Transverse colon (tissue), 4 donors: Measurements from ENCODE around the gene LARGE1. TPM values are rescaled to one million over a fixed set of nuclear protein-coding genes. Genes with fewer than 3 reads are reported as not detected.

Experiments used
- DNase-seq: peaks from one replicate; pipeline ENCODE4 v3.0.0-alpha.2; 2019
- H3K27ac ChIP-seq, 4 donors: fragments of 200-600 bp; sonication (generic); 2 replicates each; pipeline ENCODE4 v1.5.1; 2016 to 2018; ENCODE audit warnings: inconsistent platforms in 4 of 4
- H3K27me3 ChIP-seq: fragments of 200-600 bp; sonication (generic); 2 replicates; pipeline ENCODE4 v1.5.1; 2017; ENCODE audit warnings: inconsistent platforms
- H3K36me3 ChIP-seq, 4 donors: fragments of 200-600 bp; sonication (generic); 2 replicates each; pipeline ENCODE4 v1.5.1; 2017 to 2019; ENCODE audit warnings: inconsistent platforms in 4 of 4
- H3K4me1 ChIP-seq, 4 donors: fragments of 200-600 bp; sonication (generic); 2 replicates each; pipeline ENCODE4 v1.5.1; 2017 to 2020; ENCODE audit warnings: inconsistent platforms in 4 of 4
- H3K4me3 ChIP-seq, 4 donors: fragments of 200-600 bp; sonication (generic); 1 replicate in 1 of 4; 2 replicates in 3 of 4; pipeline versions ENCODE4 v1.5.1 to v1.6.1; 2017 to 2019; ENCODE audit warnings: inconsistent platforms in 4 of 4
- H3K9me3 ChIP-seq, 2 donors: fragments of 200-600 bp; sonication (generic); 2 replicates each; pipeline ENCODE4 v1.5.1; 2017 to 2019; ENCODE audit warnings: inconsistent platforms in 2 of 2
- EP300 ChIP-seq: sonication (generic); formaldehyde crosslinking; IDR thresholded peaks from one replicate; pipeline ENCODE4 v1.6.1; 2017; ENCODE audit warnings: antibody characterized with exemption, low read depth
- POLR2A ChIP-seq: fragments of 450-650 bp; IDR thresholded peaks from one replicate; pipeline ENCODE4 v1.6.1; 2016; ENCODE audit warnings: antibody characterized with exemption, mild to moderate bottlenecking, moderate library complexity
- POLR2AphosphoS5 ChIP-seq, 3 donors: sonication (generic); formaldehyde crosslinking; IDR thresholded peaks; one replicate each; pipeline ENCODE4 v1.6.1; 2016; ENCODE audit warnings: antibody characterized with exemption in 3 of 3
- WGBS, 2 donors: methylation state at CpG; one replicate each; pipeline ENCODE4 v1.1.5; 2018; ENCODE audit warnings: low coverage in 1 of 2; 5-methylcytosine and 5-hydroxymethylcytosine counted together
- in situ Hi-C, 4 donors: fragments of 200-750 bp; cut with MboI; loops; one replicate each; pipeline versions ENCODE4 v1.15.0 to v1.15.1; 2017; ENCODE audit warnings: low sequenced_read_pairs in 3 of 4, low pct_ligation_motif_present in 1 of 4, low pct_unique_long_range_greater_than_20kb in 1 of 4
- intact Hi-C: fragments of 100-400 bp; cut with DNase I; formaldehyde crosslinking; loops from one replicate; pipeline ENCODE4 v1.15.1; 2023; ENCODE audit warnings: low total_unique reads
- total RNA-seq, 4 donors: library from RNA; depleted of rRNA; stranded (reverse); fragments of >200 nt; gene quantifications; one replicate each; pipeline ENCODE4 v1.1.0, GENCODE V29; 2016
- TF ChIP-seq, protein P1 (sequence below), 5 experiments: fragments of 200-600 bp in 3 of 5; fragments of 450-650 bp in 2 of 5; sonication (generic) in 3 of 5; IDR thresholded peaks; 1 replicate in 2 of 5; 2 replicates in 3 of 5; pipeline ENCODE4 v1.5.1; 2016 to 2017; ENCODE audit warnings: antibody characterized with exemption in 5 of 5, inconsistent platforms in 3 of 5, mild to moderate bottlenecking in 2 of 5, moderate library complexity in 1 of 5

The LARGE1 gene
- total RNA-seq, 4 donors from 2014 or later, result 46.5 to 304 (median 80.5) TPM

DNA sequence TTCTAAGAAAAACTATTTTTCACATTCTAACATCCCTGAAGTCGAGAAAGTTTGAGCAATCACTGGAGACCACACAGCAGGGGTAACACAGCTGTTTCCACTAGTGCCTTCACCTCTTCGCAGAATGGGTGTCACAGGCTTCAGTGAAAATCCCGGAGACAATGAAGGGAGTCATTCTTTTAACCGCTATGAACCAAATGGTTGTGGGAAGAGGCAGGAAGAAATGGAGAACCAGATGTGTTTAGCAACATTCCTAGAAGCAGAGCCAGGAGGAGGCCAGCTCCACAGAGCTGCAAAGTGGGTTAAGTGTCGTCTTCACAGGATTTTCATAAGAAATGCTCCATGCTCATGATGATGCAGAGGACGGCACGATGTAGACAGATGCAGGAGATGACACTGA is 221.1 kb downstream of the LARGE1 start:
- H3K9me3 ChIP-seq, result no peaks in the 10 kb centered on the region
- H3K4me3 ChIP-seq, result no peak overlapping the region
- in situ Hi-C loops (no loop called here), intact Hi-C loops (no loop called here)
- H3K4me1 ChIP-seq, result no peaks in the 10 kb centered on the region
- 75 to 83% methylated on average over 7 of the region's 7 CpGs for WGBS, 2 donors
- H3K27me3 ChIP-seq, result no peaks in the 10 kb centered on the region
- no peaks in the 10 kb centered on the region for H3K36me3 ChIP-seq
- TF ChIP-seq POLR2A (no peak), POLR2AphosphoS5 (IDR thresholded peaks at IDR 0.05) (no peak), EP300 (no peak)
- TF ChIP-seq, protein P1, sequence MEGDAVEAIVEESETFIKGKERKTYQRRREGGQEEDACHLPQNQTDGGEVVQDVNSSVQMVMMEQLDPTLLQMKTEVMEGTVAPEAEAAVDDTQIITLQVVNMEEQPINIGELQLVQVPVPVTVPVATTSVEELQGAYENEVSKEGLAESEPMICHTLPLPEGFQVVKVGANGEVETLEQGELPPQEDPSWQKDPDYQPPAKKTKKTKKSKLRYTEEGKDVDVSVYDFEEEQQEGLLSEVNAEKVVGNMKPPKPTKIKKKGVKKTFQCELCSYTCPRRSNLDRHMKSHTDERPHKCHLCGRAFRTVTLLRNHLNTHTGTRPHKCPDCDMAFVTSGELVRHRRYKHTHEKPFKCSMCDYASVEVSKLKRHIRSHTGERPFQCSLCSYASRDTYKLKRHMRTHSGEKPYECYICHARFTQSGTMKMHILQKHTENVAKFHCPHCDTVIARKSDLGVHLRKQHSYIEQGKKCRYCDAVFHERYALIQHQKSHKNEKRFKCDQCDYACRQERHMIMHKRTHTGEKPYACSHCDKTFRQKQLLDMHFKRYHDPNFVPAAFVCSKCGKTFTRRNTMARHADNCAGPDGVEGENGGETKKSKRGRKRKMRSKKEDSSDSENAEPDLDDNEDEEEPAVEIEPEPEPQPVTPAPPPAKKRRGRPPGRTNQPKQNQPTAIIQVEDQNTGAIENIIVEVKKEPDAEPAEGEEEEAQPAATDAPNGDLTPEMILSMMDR (IDR thresholded peaks at IDR 0.05), result no peak
- no peak for DNase-seq
- no peak overlapping the region for H3K27ac ChIP-seq

DNA sequence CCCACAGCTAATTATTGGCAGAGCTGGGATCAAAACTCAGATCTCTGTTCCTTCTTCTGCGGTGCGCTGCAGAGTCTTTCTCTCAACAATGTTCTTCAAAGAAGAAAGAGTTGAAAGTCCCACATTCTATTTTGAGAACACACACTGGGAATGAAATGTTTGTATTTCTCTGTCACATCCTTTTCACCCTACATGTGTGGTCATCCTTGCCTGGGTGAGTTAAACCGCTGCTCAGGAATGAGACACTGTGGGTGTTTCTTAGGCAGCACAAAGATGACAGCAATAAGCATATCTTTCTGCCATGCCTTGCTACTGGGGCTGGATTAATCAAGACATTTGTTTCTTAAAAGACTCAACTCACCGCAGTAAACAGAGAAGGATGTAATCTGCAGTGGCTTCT is 222.6 kb downstream of the LARGE1 start:
- H3K36me3 ChIP-seq, result no peaks in the 10 kb centered on the region
- H3K27me3 ChIP-seq, result no peaks in the 10 kb centered on the region
- H3K27ac ChIP-seq, result no peak overlapping the region
- in situ Hi-C loops (no loop called here), intact Hi-C loops (no loop called here)
- no peak for DNase-seq
- TF ChIP-seq POLR2AphosphoS5 (IDR thresholded peaks at IDR 0.05) (no peak), EP300 (no peak), POLR2A (no peak)
- TF ChIP-seq, protein P1 (IDR thresholded peaks at IDR 0.05), result no peak
- WGBS, 2 donors, result 85 to 90% methylated on average over 3 to 4 of the region's 4 CpGs
- H3K4me1 ChIP-seq, result no peaks in the 10 kb centered on the region
- no peaks in the 10 kb centered on the region for H3K9me3 ChIP-seq
- H3K4me3 ChIP-seq, result no peak overlapping the region

DNA sequence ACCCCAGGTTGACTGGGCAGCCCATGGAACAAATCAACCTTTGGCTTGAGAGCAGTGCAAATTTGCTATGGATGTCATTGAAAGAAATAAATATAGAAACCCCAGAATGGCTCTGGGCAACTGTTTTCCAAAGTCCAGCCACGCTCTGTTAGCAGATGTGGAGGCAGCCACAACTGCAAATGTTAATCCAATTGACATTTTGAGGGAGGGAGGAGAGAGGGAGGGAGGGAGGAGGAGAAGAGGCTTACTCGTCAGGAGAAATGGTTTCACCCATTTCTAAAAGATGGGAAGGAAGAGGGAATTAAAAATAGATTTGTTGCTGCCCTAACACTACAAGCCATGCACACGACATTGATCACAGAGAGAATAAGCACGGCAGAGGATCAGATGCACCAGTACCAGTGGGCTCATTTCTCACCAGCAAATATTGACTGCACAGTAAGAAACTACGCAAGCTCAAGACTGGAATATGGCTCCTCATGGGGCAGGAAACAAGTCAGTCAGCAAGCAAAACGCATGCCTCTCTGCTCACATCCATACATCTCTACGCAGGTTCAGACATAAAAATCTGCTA is 229.1 kb downstream of the LARGE1 start:
- Histone ChIP-seq H3K27me3 (no peaks in the 10 kb centered on the region), H3K9me3 (no peaks in the 10 kb centered on the region), H3K4me3 (no peak overlapping the region), H3K36me3 (no peaks in the 10 kb centered on the region), H3K4me1 (no peaks in the 10 kb centered on the region), H3K27ac (no peak overlapping the region)
- intact Hi-C loops, result no loop called here
- in situ Hi-C loops, result no loop called here
- no peak for DNase-seq
- TF ChIP-seq EP300, result no peak
- TF ChIP-seq POLR2AphosphoS5 (IDR thresholded peaks at IDR 0.05), result no peak
- TF ChIP-seq, protein P1 (IDR thresholded peaks at IDR 0.05), result no peak
- no peak for TF ChIP-seq POLR2A
- 76 to 89% methylated on average over 4 to 7 of the region's 7 CpGs for WGBS, 2 donors

DNA sequence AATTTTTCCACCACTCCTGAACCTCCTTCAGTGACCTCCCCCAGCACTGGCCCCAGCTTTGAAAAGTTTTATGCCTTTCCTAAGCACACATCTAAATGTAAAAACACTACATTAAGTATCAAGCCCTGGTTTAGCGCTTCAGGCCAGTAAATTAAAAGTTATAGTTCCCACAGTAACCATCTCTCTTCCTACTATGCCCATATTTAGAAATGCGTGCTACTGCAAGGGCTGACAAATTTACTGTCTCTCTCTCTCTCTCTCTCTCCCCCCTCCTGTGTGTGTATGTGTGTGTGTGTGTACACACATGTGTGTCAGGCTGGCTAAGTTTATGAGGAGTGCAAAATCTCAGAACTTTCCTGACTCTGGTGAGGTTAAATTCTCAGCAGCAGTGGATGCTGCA is 231.4 kb downstream of the LARGE1 start:
- no peak for TF ChIP-seq EP300
- TF ChIP-seq, protein P1 (IDR thresholded peaks at IDR 0.05), result no peak
- no peak for TF ChIP-seq POLR2A
- TF ChIP-seq POLR2AphosphoS5 (IDR thresholded peaks at IDR 0.05), result no peak
- H3K9me3 ChIP-seq, result no peaks in the 10 kb centered on the region
- no peak overlapping the region for H3K4me3 ChIP-seq
- no peak for DNase-seq
- in situ Hi-C loops (no loop called here), intact Hi-C loops (loop anchor here (10.0 kb wide), 1 partner anchor 86 kb away; no protein-coding TSS in a partner anchor)
- H3K27me3 ChIP-seq, result no peaks in the 10 kb centered on the region
- H3K4me1 ChIP-seq, result no peaks in the 10 kb centered on the region
- no peaks in the 10 kb centered on the region for H3K36me3 ChIP-seq
- 60 to 66% methylated on average over 1 to 2 of the region's 2 CpGs for WGBS, 2 donors
- peak overlapping the region in 1 of 4 donors; percentile 23 for H3K27ac ChIP-seq
